Measurements from ENCODE around the gene SOWAHB. TPM values are rescaled to one million over a fixed set of nuclear protein-coding genes. Genes with fewer than 3 reads are reported as not detected.
A peak's percentile ranks its signal among the peaks of the same experiment; 100 is the strongest.

The SOWAHB gene
- total and polyA plus RNA-seq, 2 of the 8 experiments (the other 6 are each of a cell fraction or from before 2014, with no cell fraction given) = 0.15 to 0.65 TPM

GRCh38 chr4:76866641-76867040 is 31.3 kb downstream of the SOWAHB start:
- Histone ChIP-seq H3K56ac (replicated peaks; ENCODE audit: insufficient read length, low read depth, low read length) (no peak overlapping the region), H3K23ac (ENCODE audit: insufficient read length) (no peak overlapping the region), H3K4me2 (ENCODE audit: insufficient read depth in 1 of 2, low read depth in 2 of 2, low read length in 2 of 2) (no peak overlapping the region), H4K5ac (ENCODE audit: insufficient read length, low read depth, low read length) (no peak overlapping the region), H2AK5ac (ENCODE audit: low read depth, low read length) (no peak overlapping the region), H4K8ac (ENCODE audit: extremely low read depth, insufficient read depth, low read length) (no peak overlapping the region), H2BK12ac (ENCODE audit: low read depth, low read length) (peak overlapping the region; percentile 39; the same call in 1 of the 2 replicates), H3K79me1 (ENCODE audit: low read depth, low read length) (no peaks in the 10 kb centered on the region), H3K14ac (ENCODE audit: insufficient read length) (no peak overlapping the region), H3K9ac (replicated peaks in 1 of 4; ENCODE audit: extremely low read depth in 1 of 4, low read depth in 3 of 4, low read length in 3 of 4) (no peak overlapping the region), H3K27ac (ENCODE audit: low read depth, low read length) (no peak overlapping the region), H3K4ac (replicated peaks; ENCODE audit: insufficient read length, low read depth, low read length) (no peak overlapping the region), H4K20me1 (replicated peaks in 1 of 2; ENCODE audit: control insufficient read depth in 1 of 2, insufficient read depth in 2 of 2, low read length in 2 of 2) (no peaks in the 10 kb centered on the region), H2BK120ac (replicated peaks; ENCODE audit: low read depth, low read length) (no peak overlapping the region), H2BK15ac (ENCODE audit: low read length) (no peak overlapping the region), H3K4me3 (ENCODE audit: extremely low read depth in 1 of 4, insufficient read depth in 2 of 4, low read depth in 3 of 4, low read length in 4 of 4) (no peak overlapping the region), H3K4me1 (replicated peaks in 1 of 4; ENCODE audit: control insufficient read depth in 3 of 4, insufficient read depth in 4 of 4, low read length in 3 of 4) (no peaks in the 10 kb centered on the region; a peak in 2 of 7 replicates), H4K91ac (replicated peaks; ENCODE audit: insufficient read length, low read length) (no peak overlapping the region), H3K23me2 (ENCODE audit: low read depth, low read length) (no peaks in the 10 kb centered on the region), H3K36me3 (ENCODE audit: control insufficient read depth in 2 of 4, insufficient read depth in 4 of 4, low read length in 3 of 4) (no peaks in the 10 kb centered on the region), H3K9me3 (ENCODE audit: insufficient read depth in 2 of 2, low read depth in 1 of 2, low read length in 1 of 2) (no peaks in the 10 kb centered on the region), H2AFZ (ENCODE audit: low read length) (no peak overlapping the region), H3K79me2 (ENCODE audit: control insufficient read depth in 1 of 2, insufficient read depth in 2 of 2, low read length in 2 of 2) (no peaks in the 10 kb centered on the region), H3K27me3 (replicated peaks in 1 of 4; ENCODE audit: control insufficient read depth in 3 of 4, extremely low read depth in 1 of 4, insufficient read depth in 3 of 4, low read length in 3 of 4) (no peaks in the 10 kb centered on the region), H2BK20ac (ENCODE audit: low read length) (no peak overlapping the region), H3K18ac (ENCODE audit: extremely low read depth, low read length) (0 out of 2 replicates have a peak overlapping the region, but pooled peaks have one; percentile 32), H2BK5ac (ENCODE audit: low read depth, low read length) (no peak overlapping the region)
- WGBS, 2 experiments (ENCODE audit: extremely low coverage in 1 of 2, insufficient coverage in 1 of 2, insufficient read length in 1 of 2, insufficient replicate concordance in 2 of 2, low coverage in 1 of 2, low lambda C conversion rate in 2 of 2, missing lambda C conversion rate in 1 of 2) = 83% methylated on average over 9 of the region's 9 CpGs; no CpG with 5 or more reads in 1 of the 2 experiments
- DNase-seq (ENCODE audit: low read depth in 1 of 2, low spot score in 2 of 2) (no peak), FAIRE-seq (no peak)
- ChIA-PET POLR2A (ENCODE audit: partially characterized antibody) (no interaction called here), CTCF (ENCODE audit: partially characterized antibody) (interaction anchor here (0.9 kb wide), 1 partner anchor 362 kb away, joined by 3 read pairs; no protein-coding TSS in a partner anchor)
- TF ChIP-seq SAP30 (IDR thresholded peaks at IDR 0.05; ENCODE audit: insufficient read depth, insufficient replicate concordance, low read length) (no peak), RBBP5 (IDR thresholded peaks at IDR 0.05; ENCODE audit: borderline replicate concordance, low read depth, low read length) (no peak), EP300 (IDR thresholded peaks at IDR 0.05; ENCODE audit: borderline replicate concordance in 1 of 2, low read depth in 2 of 2, low read length in 2 of 2) (no peak), CBX5 (IDR thresholded peaks at IDR 0.05; ENCODE audit: low read depth, low read length) (no peak), SIN3A (conservative IDR thresholded peaks at IDR 0.05 in 1 of 2, IDR thresholded peaks at IDR 0.05 in 1 of 2; ENCODE audit: low read depth in 1 of 2, low read length in 2 of 2) (no peak), SIX5 (IDR thresholded peaks at IDR 0.05; ENCODE audit: low read depth, low read length) (no peak), BACH1 (IDR thresholded peaks at IDR 0.05; ENCODE audit: low read length) (no peak)

Data from H1 (cell line).